A549 (cell line): ENCODE results near the gene INSYN2B. TPM values are rescaled to one million over a fixed set of nuclear protein-coding genes. Genes with fewer than 3 reads are reported as not detected.

ENCODE experiments used
- ATAC-seq, 2 experiments: fragments of 200-7000 bp in 1 of 2; fragments of >200 bp in 1 of 2; cut with Nextera tagmentation in 1 of 2; cut with Tn5 transposase in 1 of 2; 3 replicates each; pipeline versions ENCODE4 v1.8.0 to v1.9.1; 2018 to 2020; ENCODE audit warnings: mild to moderate bottlenecking in 1 of 2, moderate library complexity in 1 of 2
- CTCF ChIA-PET: fragments of 300-600 bp; sonication (Branson Sonifier 250); formaldehyde crosslinking; extraction: SDS; loops from one replicate; lab custom pipeline; 2021; ENCODE audit warnings: antibody characterized with exemption, inconsistent platforms; lab: Yijun Ruan, JAX
- POLR2A ChIA-PET: fragments of 350-600 bp; formaldehyde crosslinking; extraction: SDS; loops from one replicate; lab custom pipeline; 2021; ENCODE audit warnings: antibody characterized with exemption, inconsistent platforms; lab: Yijun Ruan, JAX
- DNase-seq, 2 experiments: peaks; one replicate each; pipeline versions ENCODE4 v3.0.0 to v3.0.0-alpha.2; 2011 to 2016; ENCODE audit warnings: low read depth in 1 of 2, low spot score in 1 of 2
- FAIRE-seq: peaks from 2 replicates; lab custom pipeline; 2011; peaks lifted over from hg19 to GRCh38; lab: Jason Lieb, UNC
- H3K27ac ChIP-seq, 2 experiments: fragments of >200 bp; sonication (Bioruptor Twin); formaldehyde crosslinking; 3 replicates each; pipeline ENCODE4 v1.5.1; 2016 to 2017
- H3K4me1 ChIP-seq: fragments of >200 bp; sonication (Bioruptor Twin); formaldehyde crosslinking; 3 replicates; pipeline ENCODE4 v1.6.1; 2016
- H3K4me2 ChIP-seq: fragments of >200 bp; sonication (Bioruptor Twin); formaldehyde crosslinking; 3 replicates; pipeline ENCODE4 v1.6.1; 2016
- H3K4me3 ChIP-seq: fragments of >200 bp; sonication (Bioruptor Twin); formaldehyde crosslinking; 3 replicates; pipeline ENCODE4 v1.5.1; 2016
- H3K9me3 ChIP-seq: fragments of >200 bp; sonication (Bioruptor Twin); formaldehyde crosslinking; 3 replicates; pipeline ENCODE4 v1.6.1; 2016
- CHD2 ChIP-seq: fragments of 150-350 bp; IDR thresholded peaks from 2 replicates; pipeline ENCODE4 v1.6.1; 2014; ENCODE audit warnings: low read length; ENCODE audit not compliant: partially characterized antibody
- CHD4 ChIP-seq: fragments of 200-600 bp; sonication (generic); IDR thresholded peaks from 2 replicates; pipeline ENCODE4 v1.6.1; 2016; ENCODE audit warnings: antibody characterized with exemption, mild to moderate bottlenecking, borderline replicate concordance
- EHMT2 ChIP-seq: fragments of 200-600 bp; sonication (generic); IDR thresholded peaks from 2 replicates; pipeline ENCODE4 v1.6.1; 2016; ENCODE audit warnings: antibody characterized with exemption, low read depth, mild to moderate bottlenecking, moderate library complexity
- ESRRA ChIP-seq: fragments of 150-350 bp; IDR thresholded peaks from 2 replicates; pipeline ENCODE4 v1.6.1; 2014; ENCODE audit warnings: mild to moderate bottlenecking, low read length, borderline replicate concordance
- FOSB ChIP-seq: fragments of 250-450 bp; sonication (Bioruptor Pico); IDR thresholded peaks from 2 replicates; pipeline ENCODE4 v1.5.0; 2020; ENCODE audit warnings: mild to moderate bottlenecking, moderate library complexity
- GATA3 ChIP-seq: IDR thresholded peaks from 2 replicates; pipeline ENCODE4 v1.6.1; 2012; ENCODE audit warnings: borderline replicate concordance
- HOXB13 ChIP-seq: fragments of 250-450 bp; sonication (Bioruptor Pico); IDR thresholded peaks from 2 replicates; pipeline ENCODE4 v1.5.0; 2020; ENCODE audit warnings: low read depth, mild to moderate bottlenecking, moderate library complexity
- HOXB5 ChIP-seq: fragments of 250-450 bp; sonication (Bioruptor Pico); IDR thresholded peaks from 2 replicates; pipeline ENCODE4 v1.5.0; 2020; ENCODE audit warnings: mild to moderate bottlenecking, moderate library complexity
- MAFK ChIP-seq: fragments of 450-650 bp; IDR thresholded peaks from 2 replicates; pipeline ENCODE4 v1.6.1; 2014; ENCODE audit not compliant: partially characterized antibody
- MAZ ChIP-seq: fragments of 150-350 bp; IDR thresholded peaks from 2 replicates; pipeline ENCODE4 v1.6.1; 2014; ENCODE audit warnings: antibody characterized with exemption, low read depth, low read length, borderline replicate concordance
- MYC ChIP-seq: IDR thresholded peaks from 2 replicates; pipeline ENCODE4 v1.6.1; 2012; ENCODE audit warnings: mild to moderate bottlenecking, inconsistent platforms, low read length, improper control_type of control experiment, borderline replicate concordance
- NFE2L2 ChIP-seq: fragments of 150-350 bp; conservative IDR thresholded peaks from 2 replicates; pipeline ENCODE4 v1.6.1; 2014; ENCODE audit warnings: low read length
- POLR2A ChIP-seq: IDR thresholded peaks from 2 replicates; pipeline ENCODE4 v1.6.1; 2012; ENCODE audit warnings: mild to moderate bottlenecking, low read length
- POLR2AphosphoS2 ChIP-seq: conservative IDR thresholded peaks from 2 replicates; pipeline ENCODE4 v1.6.1; 2012; ENCODE audit warnings: low read length, improper control_type of control experiment, inconsistent platforms
- RAD21 ChIP-seq, 2 experiments: fragments of >200 bp in 1 of 2; sonication (Bioruptor Twin) in 1 of 2; formaldehyde crosslinking in 1 of 2; IDR thresholded peaks in 1 of 2; conservative IDR thresholded peaks in 1 of 2; 2 replicates in 1 of 2; 3 replicates in 1 of 2; pipeline ENCODE4 v1.6.1; 2012 to 2018; ENCODE audit warnings: inconsistent platforms in 1 of 2
- SMC3 ChIP-seq: fragments of >200 bp; sonication (Bioruptor Twin); formaldehyde crosslinking; IDR thresholded peaks from 3 replicates; pipeline ENCODE4 v1.6.1; 2018; ENCODE audit warnings: inconsistent platforms
- TP53 ChIP-seq: fragments of 250-450 bp; sonication (Bioruptor Pico); IDR thresholded peaks from 2 replicates; pipeline ENCODE4 v1.5.0; 2021; ENCODE audit warnings: mild to moderate bottlenecking, moderate library complexity
- ZFP36 ChIP-seq: fragments of 450-650 bp; IDR thresholded peaks from 2 replicates; pipeline ENCODE4 v1.6.1; 2014; ENCODE audit warnings: borderline replicate concordance; ENCODE audit not compliant: partially characterized antibody
- ZNF302 ChIP-seq: fragments of 250-450 bp; sonication (Bioruptor Pico); IDR thresholded peaks from 2 replicates; pipeline ENCODE4 v1.9.0; 2021; ENCODE audit warnings: inconsistent platforms, mild to moderate bottlenecking, moderate library complexity
- WGBS: methylation state at CpG from one replicate; pipeline ENCODE4 v1.1.6; 2017; ENCODE audit errors: missing lambda C conversion rate; 5-methylcytosine and 5-hydroxymethylcytosine counted together
- polyA plus RNA-seq, 4 experiments: library from polyadenylated mRNA; depleted of rRNA in 3 of 4; stranded (reverse); fragments of >200 nt; fragmentation: RNase III in 1 of 4; extraction: RNeasy Plus Mini Kit Qiagen cat#74134 plus additional on column Dnase treatment in 1 of 4; gene quantifications; 2 replicates in 3 of 4; 3 replicates in 1 of 4; pipeline ENCODE4 v1.2.3, GENCODE V29; 2011 to 2017
- TF ChIP-seq, protein P1 (sequence below): IDR thresholded peaks from 2 replicates; pipeline ENCODE4 v1.6.1; 2012
- TF ChIP-seq, protein P2 (sequence below): fragments of 150-350 bp; IDR thresholded peaks from 2 replicates; pipeline ENCODE4 v1.6.1; 2014; ENCODE audit warnings: low read depth, mild to moderate bottlenecking, low read length

Gene INSYN2B
- polyA plus RNA-seq, 2 of the 4 experiments (the other 2 are of a cell fraction) = 0.26 to 0.46 TPM

DNA sequence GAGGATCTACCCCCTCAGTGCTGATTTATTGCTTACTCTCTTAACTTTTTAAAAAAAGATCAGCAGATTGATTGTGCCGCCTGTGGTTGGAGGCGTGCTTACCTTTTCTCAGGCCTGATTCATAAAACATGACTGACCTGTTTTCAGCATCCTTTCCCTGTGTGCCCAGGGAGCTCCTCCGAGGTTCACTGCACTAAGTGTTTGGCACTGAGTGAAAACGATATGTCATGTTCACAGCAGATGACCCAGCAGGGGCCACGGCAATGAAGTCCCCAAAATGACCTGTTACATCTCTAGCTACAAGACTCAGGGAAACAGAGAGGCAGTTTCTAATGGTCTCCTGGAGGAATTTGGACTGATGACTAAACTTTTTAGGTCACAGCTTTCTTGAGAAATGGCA is 69.9 kb downstream of the INSYN2B start (continued):
- TF ChIP-seq, protein P1, sequence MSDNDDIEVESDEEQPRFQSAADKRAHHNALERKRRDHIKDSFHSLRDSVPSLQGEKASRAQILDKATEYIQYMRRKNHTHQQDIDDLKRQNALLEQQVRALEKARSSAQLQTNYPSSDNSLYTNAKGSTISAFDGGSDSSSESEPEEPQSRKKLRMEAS = no peak
- TF ChIP-seq TP53 = no peak
- TF ChIP-seq, all 56 proteins: peak for 0

DNA sequence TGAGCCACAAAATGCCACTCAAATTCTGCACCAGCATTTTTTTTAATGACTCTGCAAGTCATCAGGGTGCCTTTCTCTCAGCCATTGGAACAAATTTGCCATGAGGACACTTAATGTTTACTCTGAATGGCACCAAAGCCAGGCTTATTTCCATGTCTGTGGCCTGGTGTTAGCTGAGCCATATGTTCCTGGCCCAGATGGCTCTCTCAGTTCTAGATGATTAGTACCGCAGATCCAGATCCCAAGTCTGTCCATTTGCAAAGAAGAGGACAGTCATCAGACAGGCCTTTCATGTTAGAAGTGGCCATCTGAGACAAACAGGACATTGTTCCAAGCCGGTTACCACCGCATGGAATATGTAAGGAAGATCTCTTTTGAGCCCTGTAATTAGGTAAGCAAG is 70.3 kb downstream of the INSYN2B start:
- FAIRE-seq (no peak), DNase-seq (no peak), ATAC-seq (no peak)
- ChIA-PET POLR2A (no interaction called here), CTCF (no interaction called here)
- TF ChIP-seq HOXB13 (CRISPR knock-in tag) = no peak
- no peak for TF ChIP-seq HOXB5 (CRISPR knock-in tag)
- TF ChIP-seq ZFP36 = no peak
- no peak for TF ChIP-seq ZNF302 (CRISPR knock-in tag)
- TF ChIP-seq, protein P2, sequence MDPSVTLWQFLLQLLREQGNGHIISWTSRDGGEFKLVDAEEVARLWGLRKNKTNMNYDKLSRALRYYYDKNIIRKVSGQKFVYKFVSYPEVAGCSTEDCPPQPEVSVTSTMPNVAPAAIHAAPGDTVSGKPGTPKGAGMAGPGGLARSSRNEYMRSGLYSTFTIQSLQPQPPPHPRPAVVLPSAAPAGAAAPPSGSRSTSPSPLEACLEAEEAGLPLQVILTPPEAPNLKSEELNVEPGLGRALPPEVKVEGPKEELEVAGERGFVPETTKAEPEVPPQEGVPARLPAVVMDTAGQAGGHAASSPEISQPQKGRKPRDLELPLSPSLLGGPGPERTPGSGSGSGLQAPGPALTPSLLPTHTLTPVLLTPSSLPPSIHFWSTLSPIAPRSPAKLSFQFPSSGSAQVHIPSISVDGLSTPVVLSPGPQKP = no peak
- no peak for TF ChIP-seq CHD4
- no peak for TF ChIP-seq POLR2A
- no peak for TF ChIP-seq RAD21 (conservative IDR thresholded peaks at IDR 0.05 in 1 of 2, IDR thresholded peaks at IDR 0.05 in 1 of 2)
- TF ChIP-seq CHD2 = no peak
- no peak for TF ChIP-seq POLR2AphosphoS2
- TF ChIP-seq GATA3 = no peak
- no peak for TF ChIP-seq MYC
- TF ChIP-seq MAFK = no peak
- no peak for TF ChIP-seq NFE2L2
- Histone ChIP-seq H3K4me2 (no peak overlapping the region), H3K9me3 (no peaks in the 10 kb centered on the region), H3K4me1 (no peaks in the 10 kb centered on the region), H3K27ac (no peak overlapping the region), H3K4me3 (no peak overlapping the region)
- WGBS = 97% methylated on average over 3 of the region's 3 CpGs

DNA sequence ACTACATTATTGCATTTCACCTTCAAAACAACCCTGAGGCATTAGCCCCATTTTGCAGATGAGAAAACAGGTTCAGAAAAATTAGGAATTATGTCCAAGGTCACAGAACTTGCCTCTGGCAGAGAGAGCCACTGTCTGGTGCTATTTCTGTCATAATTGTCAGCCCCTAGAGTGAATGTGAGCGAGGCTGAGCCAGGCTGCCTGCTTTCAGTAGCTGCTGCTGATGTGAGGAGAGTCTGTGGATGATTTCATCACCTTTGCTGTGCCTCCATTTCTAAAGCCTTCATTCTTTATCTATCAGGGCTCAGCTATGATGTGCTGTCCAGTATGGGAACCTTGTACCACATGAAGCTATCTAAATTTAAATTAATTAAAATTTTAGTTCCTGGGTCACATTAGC is 71.4 kb downstream of the INSYN2B start:
- POLR2A ChIA-PET = no interaction called here
- CTCF ChIA-PET = interaction anchor here (2.8 kb wide), 1 partner anchor 71 kb away, joined by 9 read pairs; the partner anchor contains the start of gene INSYN2B
- Histone ChIP-seq H3K4me1 (no peaks in the 10 kb centered on the region), H3K4me3 (no peak overlapping the region), H3K9me3 (no peaks in the 10 kb centered on the region)
- 16% methylated on average over 1 of the region's 1 CpG for WGBS
- TF ChIP-seq EHMT2 (no peak), MAZ (no peak), FOSB (no peak), NFE2L2 (no peak), ZFP36 (no peak), ESRRA (no peak), POLR2A (no peak)
- TF ChIP-seq, all 56 proteins: peak for 0
- Histone ChIP-seq H3K4me2 (no peak overlapping the region), H3K27ac (no peak overlapping the region)
- no peak for ATAC-seq
- no peak for FAIRE-seq
- DNase-seq = no peak

DNA sequence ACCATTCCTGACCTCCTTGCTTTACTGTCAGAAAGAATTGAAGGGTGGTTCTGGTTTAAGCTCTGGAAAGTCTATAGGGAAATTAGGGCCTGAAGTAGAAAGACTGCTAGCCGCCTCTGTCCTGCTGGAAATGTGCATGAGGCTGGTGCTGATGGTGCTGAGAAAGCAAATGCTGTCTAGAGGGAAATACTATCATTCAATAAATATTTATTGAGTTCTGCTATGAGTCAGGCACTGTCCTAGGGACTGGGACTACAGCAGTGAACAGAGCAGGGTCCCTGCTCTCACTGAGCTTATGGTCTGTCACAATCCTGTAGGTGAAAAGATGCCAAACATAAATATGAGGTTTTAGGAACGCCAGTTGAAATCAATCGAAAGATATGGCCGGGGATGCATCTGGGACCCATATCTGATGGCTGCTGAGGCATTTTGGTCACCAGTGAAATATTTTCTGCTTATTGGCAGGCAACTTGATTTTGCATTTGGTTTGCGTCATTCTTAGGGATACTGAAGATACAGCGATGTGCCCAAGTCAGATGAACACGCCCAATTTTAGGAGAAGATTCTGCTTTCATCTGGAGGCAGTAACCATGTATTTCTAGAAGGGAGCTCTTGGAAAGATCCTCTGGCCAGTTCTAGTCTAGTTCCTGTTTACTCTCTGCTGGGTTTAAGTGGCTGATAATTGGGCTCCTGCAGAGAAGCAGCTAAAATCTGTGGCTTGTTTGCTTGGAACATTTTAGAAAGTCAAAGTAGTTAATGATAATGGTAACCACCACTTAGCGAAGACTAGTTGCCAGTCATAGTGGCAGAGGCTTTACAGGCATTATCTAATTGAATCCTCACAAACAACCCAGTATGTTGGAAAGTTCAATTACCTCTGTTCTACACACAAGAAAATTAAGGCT is 73.3 kb downstream of the INSYN2B start:
- FAIRE-seq (no peak), DNase-seq (no peak), ATAC-seq (no peak)
- 87% methylated on average over 8 of the region's 8 CpGs for WGBS
- Histone ChIP-seq H3K4me1 (no peaks in the 10 kb centered on the region), H3K4me3 (no peak overlapping the region), H3K27ac (no peak overlapping the region), H3K9me3 (no peaks in the 10 kb centered on the region), H3K4me2 (no peak overlapping the region)
- CTCF ChIA-PET = interaction anchor here (2.8 kb wide), 1 partner anchor 73 kb away, joined by 9 read pairs; the partner anchor contains the start of gene INSYN2B
- TF ChIP-seq SMC3 = no peak
- POLR2A ChIA-PET = no interaction called here
